GM21423 (cell line): Measurements from ENCODE around the gene SAPCD1.
"Not testable (repeated sequence)": the region's sequence is repeated elsewhere in the genome, so short reads cannot be mapped to it uniquely, and the experiment has no call there.

Experiments used
- ATAC-seq: cut with Tn5 transposase; IDR thresholded peaks from one replicate; pipeline ENCODE4 v1.9.1; 2021; ENCODE audit warnings: mild to moderate bottlenecking, moderate library complexity; ENCODE audit not compliant: unreplicated experiment

SAPCD1 gene

DNA sequence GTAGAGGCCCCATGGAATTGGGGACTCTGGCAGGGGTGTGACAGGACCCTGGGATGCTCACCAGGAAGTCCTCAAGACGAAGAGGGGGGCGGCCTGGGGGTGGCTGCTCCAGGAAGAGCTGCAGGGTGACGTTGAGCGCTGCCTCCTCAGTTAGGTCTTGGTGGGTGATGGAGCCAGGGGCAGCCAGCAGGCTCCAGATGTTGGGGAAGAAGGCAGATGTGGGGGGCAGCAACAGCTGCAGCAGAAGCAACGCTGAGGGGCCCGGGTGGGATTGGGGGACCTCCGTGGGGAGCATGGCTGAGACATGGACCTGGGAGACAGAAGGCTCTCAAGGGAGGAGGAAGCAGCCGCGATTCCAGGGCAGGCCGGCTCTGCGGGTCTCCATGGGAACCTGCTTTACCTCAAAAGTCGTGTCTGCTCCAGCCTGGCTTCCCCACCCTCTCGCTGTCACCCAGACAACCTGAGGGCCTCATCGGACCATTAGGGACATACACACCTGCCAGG, 14.1 kb downstream of the SAPCD1 start:
- ATAC-seq: no peak

DNA sequence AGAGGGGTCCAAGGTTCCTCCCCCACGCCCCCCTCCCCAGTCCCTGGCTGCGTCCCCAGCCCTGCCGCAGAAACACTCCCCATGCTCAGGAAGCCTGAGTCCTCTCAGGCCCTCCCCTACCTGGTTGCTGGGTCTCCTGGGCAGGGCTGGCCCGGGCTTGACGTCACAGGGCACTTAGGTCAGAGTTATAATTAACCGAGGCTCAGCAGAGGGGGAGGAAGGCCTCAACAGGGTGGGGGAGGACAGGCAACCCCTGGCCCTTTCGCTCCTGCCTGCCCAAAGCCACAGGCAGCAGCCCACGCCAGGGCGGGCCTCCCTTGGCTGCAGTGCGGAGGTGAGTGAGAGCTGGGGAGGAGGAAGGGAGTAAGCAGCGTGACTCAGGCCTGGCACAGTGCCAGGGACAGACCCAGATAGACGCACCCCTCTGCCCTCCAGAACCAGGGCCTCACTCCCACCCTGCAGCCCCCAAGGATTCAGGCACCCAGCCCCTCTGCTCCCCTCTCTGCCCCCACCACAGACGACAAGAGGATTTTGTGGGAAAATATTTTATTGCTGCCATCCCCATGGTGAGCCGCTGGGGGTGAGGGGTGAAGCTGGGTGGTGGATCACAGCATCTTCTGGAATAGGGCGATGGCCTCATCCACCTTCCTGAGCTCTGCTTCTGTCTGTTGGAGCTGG, 14.7 kb downstream of the SAPCD1 start, which contains the start of gene VWA7:
Gene VWA7 (minus strand): TSS at position 340 of the 678 bp plus-strand sequence. CDS start 549 bp downstream, outside the sequence.
- ATAC-seq: peak; percentile 54

DNA sequence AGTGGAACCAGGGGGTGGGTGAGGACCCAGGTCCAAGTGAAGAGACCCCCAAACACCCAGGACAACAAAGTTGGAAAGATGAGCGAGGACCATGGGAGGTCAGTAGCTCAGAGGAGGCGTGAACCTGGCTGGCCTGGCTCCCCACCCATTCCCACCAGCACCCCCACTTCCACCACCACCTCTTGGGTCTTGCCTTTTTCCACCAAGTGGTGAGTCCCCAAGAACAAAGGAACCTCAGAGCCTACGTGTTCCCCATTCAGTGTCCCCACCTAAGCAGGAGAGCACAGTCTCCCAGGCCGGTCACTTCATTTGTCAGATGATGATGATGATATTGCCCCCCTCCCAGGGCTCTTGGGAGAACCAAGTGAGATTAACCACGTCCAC, 15.2 kb downstream of the SAPCD1 start:
- no peak for ATAC-seq

DNA sequence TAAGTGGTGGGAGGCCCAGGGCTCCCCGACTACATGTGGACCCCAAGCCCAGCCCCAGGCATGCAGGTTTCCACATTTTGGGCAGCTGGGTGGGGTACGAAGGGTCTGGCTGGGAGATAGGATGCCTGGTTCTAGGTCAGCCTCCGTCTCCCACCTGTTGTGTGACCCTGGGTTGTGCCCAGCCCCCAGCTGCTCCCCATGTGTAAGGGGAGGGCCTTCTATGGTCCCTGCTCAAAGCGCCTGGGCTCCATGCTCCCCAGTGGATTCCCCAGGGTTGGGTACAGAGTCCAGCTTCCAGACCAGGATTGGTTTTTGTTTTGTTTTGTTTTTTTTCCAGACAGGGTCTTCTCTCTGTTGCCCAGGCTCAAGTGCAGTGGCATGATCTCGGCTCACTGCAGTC, 15.7 kb downstream of the SAPCD1 start:
- no peak for ATAC-seq

DNA sequence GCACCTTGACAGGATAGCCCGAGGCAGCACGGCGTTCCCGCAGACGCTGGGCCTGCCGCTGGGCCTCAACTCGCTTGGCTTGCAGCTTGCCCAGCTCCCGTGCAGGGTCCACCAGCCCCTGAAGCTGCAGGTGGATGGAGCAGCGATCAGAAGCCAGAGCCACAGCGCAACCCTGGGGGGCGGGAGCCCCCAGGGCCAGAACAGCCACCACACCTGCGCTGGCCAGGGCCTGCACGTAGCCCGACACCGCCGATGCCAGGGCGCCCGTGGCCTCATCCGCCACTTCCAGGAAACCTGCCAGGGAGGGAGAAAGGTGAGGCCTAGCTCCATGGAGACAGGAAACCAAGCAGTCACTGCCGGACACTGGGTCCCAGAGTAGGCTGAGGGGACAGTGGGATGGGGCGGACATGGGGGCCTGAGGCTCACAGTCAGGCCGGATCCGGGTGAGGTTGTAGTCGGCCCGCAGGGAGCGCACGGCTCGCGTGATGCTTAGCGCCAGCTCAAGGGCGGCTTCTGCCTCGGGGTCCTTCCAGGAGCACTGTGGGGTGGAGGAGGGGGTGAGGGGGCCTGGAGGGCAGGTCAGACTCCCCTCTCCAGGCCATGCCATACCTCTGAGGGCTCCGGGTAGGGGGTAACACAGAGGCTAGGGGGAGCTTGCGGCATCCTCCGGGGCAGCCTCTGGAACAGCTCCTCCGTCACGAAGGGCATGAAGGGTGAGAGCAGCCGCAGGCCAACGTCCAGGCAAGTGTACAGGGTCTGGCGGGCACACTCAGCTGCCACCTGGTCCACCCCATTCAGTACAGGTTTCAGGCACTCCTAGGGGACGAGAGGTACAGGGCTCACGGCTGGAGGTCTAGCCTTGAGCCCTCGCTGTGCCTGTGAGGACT, 16.8 kb downstream of the SAPCD1 start:
- no peak for ATAC-seq

DNA sequence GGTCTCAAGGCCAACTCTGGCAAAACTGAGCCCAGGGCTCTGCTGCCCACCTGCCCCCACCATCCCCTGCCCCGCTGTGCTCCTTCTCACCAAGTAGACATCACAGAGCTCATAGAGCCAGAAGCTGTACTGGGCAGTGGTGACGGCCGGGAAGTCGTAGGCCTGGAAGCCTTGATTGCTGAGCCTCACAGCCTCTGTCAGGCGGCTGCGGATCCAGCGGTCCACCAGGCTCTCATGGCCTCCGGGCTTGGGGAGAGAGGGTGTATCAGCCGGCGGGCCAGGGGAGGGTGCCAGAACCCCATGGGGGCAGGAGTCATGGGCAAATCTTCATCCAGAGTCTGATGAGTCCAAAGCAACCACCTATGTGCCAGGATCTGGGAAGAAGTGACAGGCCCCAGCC, 17.5 kb downstream of the SAPCD1 start:
- no peak for ATAC-seq

DNA sequence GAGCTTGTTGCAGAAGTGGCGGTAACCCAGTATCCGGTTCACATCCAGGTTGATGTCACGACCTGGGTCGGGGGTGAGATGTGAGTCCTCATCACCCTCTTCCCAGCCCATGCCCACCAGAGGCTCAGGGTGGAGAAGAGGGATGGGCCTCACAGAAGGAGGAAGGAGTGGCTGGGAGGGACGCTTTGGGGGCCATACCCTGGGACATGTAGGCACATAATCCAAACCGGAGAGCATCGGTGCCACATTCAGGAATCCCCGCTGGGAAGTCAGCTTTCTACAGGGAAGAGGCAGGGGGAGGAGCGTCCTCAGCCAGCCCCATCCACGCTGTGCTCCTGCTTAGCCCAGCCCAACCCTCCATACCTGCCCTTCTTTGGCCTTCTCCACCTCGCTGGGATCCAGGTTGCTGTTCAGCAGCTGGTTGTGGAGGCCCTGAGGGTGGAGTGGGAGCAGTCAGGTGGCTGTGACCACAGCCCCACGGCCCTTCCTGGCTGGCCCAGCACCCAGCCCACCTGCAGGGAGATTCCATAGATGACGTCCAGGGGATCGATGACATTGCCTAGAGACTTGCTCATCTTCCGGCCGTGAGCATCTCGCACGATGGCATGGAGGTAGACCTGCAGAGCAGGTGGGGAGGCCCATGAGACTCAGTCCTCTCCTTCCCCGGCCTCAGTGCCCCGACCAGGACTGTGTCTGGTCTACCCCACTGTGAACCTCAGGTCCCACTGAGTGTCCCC, 18.2 kb downstream of the SAPCD1 start:
- no peak for ATAC-seq

DNA sequence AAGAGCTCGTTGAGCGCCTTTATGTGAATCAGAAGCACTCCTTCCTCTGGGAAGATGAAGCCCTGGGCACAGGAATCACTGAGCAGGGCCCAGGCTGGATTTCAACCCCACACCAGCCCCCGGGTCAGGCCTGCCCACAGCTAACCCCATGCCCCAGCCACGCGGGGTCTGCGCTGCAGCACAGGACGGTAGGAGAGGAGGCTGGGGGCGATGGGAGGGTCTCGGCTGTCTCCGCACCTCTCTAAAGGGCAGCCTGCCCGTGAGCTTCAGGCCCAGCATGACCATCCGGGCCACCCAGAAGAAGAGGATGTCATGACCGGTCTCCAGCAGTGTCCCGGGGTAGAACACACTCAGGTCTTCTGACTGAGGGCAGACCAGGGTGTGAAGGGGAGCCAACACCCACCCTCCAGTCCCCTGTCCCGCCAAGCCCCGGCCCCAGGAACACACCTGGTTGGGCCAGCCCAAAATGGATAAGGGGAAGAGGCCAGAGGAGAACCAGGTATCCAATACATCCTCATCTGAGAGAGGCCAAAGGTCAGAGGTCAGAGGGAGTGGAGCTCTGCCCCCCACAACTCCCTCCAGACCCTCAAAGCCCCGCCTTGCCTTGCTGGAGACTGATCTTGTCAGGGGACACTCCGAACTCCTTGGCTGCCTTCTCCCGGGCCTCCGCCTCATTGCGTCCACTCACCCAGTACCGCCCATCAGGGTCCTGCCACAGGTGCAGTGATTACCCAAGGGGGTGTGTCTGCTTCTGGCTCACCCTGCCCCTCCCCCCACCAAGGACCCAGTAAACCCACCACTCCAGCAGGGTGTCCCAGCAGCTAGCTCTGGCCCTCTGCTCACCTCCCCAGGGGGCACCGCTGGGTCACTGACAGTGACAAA, 19.0 kb downstream of the SAPCD1 start:
- no peak for ATAC-seq

DNA sequence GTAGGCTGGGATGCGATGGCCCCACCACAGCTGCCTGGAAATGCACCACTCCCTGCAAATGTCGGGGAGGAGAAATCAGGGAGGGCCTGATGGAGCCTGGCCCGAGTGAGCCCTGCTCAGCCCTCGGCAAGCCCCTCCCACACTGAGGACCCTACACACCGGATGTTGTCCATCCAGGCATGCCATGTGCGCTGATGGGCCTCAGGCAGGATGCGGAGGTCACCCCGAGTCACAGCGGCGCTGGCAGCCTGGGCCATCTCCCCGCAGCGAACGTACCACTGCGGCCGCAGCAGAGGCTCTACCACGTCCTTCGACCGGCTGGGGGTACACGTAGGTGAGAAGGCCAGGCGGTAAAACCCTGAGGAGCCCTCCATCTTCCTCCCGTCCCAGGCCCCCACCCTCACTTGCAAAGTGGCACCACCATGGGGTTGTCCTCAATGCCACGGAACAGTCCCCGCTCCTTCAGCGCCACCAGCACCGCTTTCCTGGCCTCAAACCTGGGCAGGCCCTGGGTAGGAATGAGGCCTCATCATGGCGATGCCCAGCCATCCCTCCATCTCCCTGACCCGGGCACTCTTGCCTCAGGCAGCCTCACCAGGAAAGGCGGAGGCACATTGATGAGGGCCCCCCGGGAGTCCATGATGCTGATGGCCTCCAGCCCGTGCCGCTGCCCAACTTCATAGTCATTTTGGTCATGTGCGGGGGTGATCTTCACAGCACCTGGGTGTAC, 19.8 kb downstream of the SAPCD1 start:
- no peak for ATAC-seq

DNA sequence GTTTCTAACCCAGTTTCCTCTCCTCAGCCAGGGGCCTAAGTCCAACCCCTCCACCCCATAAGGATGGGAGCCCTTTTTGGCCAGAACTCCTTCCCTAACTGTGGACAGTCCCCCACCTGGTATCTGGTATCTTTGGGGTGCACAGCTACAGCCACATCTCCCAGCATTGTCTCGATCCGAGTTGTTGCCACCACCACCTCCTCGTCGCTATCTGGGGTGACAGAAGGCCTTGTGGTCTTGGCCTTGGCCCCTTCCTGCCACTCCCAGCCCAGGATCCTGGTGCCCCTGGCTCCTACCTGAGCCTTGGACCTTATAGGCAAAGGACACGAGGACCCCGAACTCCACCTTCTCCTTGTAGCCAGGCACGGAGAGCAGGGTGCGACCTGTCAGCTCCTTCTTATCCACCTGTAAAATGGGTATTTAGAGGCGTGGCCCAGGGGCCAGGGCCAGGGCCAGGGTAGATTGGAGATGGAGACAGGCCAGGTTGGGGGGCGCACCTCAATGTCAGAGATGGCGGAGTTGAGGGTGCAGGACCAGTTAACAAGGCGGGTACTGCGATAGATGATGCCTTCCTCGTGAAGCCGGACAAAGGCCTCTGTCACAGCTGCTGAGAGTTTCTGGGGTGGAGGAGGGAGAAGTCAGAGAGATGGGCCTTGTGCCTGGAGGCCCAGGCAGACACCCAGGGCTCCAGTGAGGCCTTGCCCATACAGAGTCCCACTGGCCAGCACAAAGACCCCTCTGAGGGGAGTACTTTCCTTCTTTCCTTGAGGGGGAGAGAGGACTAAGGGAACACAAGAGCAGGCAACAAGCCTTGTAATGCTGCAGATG, 21.9 kb downstream of the SAPCD1 start:
- no peak for ATAC-seq

DNA sequence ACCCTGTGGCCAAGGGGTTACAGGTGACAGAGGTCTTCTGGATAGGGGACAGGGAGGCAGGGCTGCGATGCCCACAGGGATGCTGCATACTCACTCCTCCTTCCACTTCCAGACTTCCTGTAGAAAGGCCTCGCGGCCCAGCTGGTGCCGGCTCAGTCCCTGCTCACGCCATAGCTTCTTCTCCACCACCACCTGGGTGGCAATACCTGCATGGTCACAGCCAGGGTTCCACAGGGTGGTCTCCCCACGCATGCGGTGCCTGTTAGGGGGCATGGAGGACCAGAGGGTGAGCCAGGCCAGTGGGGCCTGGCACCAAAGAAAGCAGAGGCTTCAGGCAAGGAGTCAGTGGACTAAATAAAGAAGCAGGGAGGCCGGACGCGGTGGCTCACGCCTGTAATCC, 23.0 kb downstream of the SAPCD1 start:
- ATAC-seq: no peak

DNA sequence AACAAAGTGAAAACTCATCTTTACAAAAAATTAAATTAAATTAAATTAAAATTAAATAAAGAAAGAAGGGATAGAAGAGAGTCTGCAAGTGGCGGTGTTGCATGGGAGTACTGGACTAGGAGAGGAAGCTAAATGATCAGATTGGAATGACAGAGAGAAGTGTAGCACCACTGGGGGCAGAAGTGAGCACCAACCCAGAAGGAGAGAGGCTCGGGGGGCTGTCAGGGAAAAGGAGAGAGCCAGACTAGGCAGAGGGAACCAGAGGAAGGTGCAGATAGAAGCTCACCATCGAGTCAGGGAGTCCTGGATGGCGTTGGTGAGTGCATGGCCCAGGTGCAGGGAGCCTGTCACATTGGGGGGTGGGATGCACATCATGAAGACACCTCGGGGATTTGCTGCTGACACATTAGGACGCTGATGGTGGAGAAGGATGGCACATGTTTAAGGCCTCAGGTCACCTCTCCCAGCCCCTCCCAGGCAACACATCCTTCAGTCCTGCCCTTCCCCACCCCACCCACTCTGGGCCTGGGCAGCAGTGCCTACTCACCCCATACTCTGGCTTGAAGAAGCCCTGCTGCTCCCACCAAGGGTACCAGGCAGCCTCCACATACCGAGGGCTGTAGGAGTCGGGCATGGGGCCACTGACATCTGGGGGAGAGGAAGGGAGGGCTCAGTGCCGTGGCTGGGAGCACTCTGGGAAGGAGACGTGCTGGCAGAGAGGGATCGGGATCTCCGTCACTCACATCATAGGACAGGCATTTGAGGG, 29.1 kb downstream of the SAPCD1 start:
- no peak for ATAC-seq

DNA sequence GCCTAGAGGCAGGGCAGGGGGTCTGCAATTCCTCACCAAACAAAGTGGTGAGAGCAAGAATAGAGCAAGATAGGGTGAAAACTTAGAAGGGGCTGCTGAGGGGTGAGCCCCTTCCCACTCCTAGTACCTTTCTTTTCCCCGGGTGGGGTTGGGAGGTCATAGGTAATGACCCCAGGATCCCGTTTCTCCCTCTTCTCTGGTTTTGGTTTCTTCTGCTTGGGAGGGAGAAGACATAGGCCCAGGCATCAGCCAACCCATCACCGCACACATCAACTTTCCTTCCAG, 29.6 kb downstream of the SAPCD1 start:
- no peak for ATAC-seq

DNA sequence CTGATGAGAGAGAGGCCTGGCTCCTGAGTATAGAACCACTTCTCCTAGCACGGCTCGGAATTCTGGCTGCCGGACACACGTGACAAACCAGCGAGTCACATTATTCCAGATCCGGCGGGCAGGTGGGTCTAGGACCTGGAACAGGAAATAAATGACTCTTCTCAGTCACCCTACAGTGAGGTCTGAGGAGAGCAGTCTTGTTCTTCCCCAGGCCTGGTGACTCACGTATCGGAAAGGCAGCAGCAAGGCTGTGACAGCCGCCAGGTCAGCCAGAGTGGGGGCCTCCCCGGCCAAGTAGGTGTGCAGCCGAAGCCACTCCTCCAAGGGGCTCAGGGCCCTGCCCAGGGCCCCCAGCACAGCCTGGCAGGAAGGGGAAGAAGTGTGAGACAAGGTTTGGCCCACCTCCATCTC, 30.3 kb downstream of the SAPCD1 start:
- no peak for ATAC-seq

DNA sequence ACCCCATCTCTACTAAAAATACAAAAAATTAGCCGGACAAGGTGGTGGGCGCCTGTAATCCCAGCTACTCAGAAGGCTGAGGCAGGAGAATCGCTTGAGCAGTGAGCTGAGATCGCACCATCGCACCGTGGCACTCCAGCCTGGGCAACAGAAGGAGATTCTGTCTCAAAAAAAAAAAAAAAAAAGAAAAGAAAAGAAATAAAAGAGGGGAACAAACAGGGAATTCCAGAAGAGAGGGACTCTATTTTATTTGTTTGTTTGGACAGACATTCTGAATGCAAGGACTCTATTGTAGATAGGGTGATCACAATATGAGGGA, 31.4 kb downstream of the SAPCD1 start:
- ATAC-seq: not testable (repeated sequence)

DNA sequence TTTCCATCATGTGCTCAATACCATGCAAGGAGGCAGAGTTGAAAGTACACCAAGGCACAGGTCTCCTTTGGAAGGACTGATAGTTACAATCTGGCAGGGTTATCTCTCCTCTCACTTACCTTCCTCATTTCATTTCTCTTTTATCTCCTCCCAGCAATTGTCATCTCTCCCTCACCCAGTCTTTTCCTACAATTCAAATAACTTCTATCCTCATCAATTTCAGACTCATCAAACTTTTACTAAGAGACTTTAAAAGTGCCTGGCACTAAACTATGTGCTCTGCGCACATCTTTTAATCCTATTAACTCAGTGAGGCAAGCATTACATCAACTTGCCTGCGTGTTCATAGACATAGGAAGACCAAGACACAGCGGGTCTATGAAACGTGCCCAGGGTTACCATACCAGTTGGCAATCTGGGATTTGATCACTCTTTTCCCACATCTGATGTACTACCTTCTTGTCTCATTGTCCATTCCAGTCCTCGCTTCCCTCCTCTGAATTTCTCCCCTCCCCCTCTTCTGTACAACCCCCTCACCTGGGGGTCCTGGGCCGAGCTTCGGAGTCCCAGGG, 31.9 kb downstream of the SAPCD1 start:
- no peak for ATAC-seq

DNA sequence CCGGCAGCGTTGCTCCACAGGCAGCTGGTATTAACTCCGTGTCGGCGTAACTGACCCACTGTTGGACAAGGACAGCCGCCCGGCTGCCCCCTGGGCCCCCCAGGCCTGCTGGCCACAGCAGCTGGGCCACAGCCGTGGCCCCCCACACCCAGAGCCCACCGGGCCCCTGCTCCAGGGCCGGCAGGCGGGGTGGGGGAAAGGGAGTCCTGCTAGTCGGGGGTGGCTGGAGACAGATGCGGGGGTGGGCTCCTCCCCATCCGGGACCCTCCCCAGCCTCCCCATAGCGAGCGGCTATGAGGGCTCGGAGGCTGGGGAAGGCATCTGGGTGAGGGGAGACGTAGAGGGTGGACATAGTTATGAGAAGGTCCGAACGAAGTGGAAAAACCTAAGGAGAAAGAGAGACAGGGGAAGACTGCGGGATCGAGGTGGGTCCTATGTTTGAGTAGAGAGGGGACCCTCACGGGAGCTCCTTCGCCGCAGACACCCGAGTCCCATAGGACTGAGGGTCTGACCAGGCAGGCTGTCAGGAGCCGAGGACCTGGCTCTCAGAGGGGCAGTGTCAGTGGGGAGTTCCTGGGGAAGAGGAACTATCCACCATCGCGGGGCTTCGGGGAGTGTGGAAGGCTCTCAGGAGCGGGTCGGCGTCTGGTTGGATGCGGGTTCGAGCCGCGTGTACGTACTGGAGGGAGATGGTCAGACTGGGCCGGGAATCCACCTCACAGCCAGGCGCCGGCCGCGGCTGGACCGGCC, 32.6 kb downstream of the SAPCD1 start:
- ATAC-seq: peak; percentile 20
